ENCODE results near the gene ARVCF.

- TF ChIP-seq, protein P1, sequence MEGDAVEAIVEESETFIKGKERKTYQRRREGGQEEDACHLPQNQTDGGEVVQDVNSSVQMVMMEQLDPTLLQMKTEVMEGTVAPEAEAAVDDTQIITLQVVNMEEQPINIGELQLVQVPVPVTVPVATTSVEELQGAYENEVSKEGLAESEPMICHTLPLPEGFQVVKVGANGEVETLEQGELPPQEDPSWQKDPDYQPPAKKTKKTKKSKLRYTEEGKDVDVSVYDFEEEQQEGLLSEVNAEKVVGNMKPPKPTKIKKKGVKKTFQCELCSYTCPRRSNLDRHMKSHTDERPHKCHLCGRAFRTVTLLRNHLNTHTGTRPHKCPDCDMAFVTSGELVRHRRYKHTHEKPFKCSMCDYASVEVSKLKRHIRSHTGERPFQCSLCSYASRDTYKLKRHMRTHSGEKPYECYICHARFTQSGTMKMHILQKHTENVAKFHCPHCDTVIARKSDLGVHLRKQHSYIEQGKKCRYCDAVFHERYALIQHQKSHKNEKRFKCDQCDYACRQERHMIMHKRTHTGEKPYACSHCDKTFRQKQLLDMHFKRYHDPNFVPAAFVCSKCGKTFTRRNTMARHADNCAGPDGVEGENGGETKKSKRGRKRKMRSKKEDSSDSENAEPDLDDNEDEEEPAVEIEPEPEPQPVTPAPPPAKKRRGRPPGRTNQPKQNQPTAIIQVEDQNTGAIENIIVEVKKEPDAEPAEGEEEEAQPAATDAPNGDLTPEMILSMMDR (IDR thresholded peaks at IDR 0.05; ENCODE audit: low read depth, low read length, poor library complexity, severe bottlenecking) = no peak
- TF ChIP-seq EZH2phosphoT487 (IDR thresholded peaks at IDR 0.05; ENCODE audit: borderline replicate concordance, low read length) = no peak
Measured at GRCh38 chr22:20056696-20057386, 40.2 kb upstream of the ARVCF start.
